ENCODE measurements around the gene SLC28A1. TPM values are rescaled to one million over a fixed set of nuclear protein-coding genes. Genes with fewer than 3 reads are reported as not detected.

Gene SLC28A1
- total RNA-seq, 2 donors from 2014 or later = not detected

DNA sequence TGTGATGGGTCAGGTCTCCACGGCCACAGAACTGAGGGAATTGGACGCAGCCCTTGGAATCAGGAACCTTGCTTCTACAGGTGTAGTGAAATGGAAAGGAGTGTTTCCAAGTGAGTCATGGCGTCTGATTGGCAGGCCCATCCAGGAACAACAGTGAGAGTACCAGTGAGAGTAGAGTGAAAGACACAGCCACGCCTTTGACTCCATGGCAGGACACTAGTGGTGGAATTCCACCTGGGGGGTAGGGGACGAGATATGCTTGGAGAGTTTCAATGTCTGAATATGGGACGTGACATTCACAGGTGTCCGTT is 3.0 kb upstream of the SLC28A1 start:
- DNase-seq = no peak
- H3K36me3 Mint-ChIP-seq (ENCODE audit: low read depth) = peaks cover 2% of the 10 kb centered on the region
- peaks cover 5% of the 10 kb centered on the region for H3K4me1 Mint-ChIP-seq
- H3K9me3 ChIP-seq (ENCODE audit: control insufficient read depth, low read length, poor library complexity, severe bottlenecking) = no peaks in the 10 kb centered on the region
- no peak overlapping the region for H3K27ac Mint-ChIP-seq
- H3K27me3 Mint-ChIP-seq = peaks cover 15% of the 10 kb centered on the region
- no peak overlapping the region for H3K4me3 Mint-ChIP-seq
- no peak for ATAC-seq

DNA sequence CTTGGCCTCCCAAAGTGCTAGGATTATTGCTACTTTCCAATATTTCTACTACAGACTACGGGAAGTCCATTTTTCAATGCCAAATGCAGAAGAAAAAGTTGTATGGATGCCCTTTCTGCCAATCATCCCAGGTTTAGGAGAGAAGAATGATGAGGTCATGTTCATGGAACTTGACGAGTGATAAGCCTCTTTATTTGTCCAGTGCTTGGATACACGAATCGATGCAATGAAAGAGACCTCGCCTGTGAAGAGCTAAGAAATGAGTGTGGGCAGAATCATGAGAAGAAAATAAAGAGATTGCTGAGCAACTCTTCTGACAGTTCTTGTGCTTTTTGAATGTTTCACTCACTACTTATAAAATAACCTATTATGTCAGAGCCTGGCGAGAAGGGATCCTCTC is 996 bp upstream of the SLC28A1 start:
- peaks cover 15% of the 10 kb centered on the region for H3K27me3 Mint-ChIP-seq
- ATAC-seq = no peak
- no peak for DNase-seq

DNA sequence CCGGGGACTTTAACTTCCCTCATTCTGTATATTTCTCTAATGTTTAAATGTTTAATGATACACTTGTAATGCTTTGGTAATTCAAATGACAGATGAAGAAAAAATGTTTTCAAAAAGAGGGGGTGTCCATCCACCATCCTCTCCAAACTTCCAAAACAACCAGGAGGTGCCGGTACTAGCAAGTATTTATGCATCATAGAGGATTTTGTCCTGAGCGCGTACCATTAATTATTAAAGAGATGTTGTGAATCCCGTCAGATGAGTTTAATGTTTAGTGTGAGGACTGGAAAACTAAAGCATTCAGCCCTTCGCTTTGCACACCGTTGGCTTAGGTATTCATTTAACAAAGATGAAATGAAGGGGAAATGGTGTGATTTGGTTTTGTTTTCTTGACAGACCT is 1.3 kb downstream of the SLC28A1 start:
- Mint-ChIP-seq H3K27me3 (peaks cover 5% of the 10 kb centered on the region), H3K4me3 (no peak overlapping the region), H3K4me1 (peaks cover 4% of the 10 kb centered on the region), H3K36me3 (ENCODE audit: low read depth) (peaks cover 2% of the 10 kb centered on the region), H3K27ac (no peak overlapping the region)
- H3K9me3 ChIP-seq (ENCODE audit: control insufficient read depth, low read length, poor library complexity, severe bottlenecking) = no peaks in the 10 kb centered on the region
- ATAC-seq = no peak
- DNase-seq = no peak

More for the DNA sequence above, 996 bp upstream of the SLC28A1 start:
- no peaks in the 10 kb centered on the region for H3K9me3 ChIP-seq (ENCODE audit: control insufficient read depth, low read length, poor library complexity, severe bottlenecking)
- Mint-ChIP-seq H3K36me3 (ENCODE audit: low read depth) (peaks cover 2% of the 10 kb centered on the region), H3K27ac (no peak overlapping the region), H3K4me1 (peaks cover 2% of the 10 kb centered on the region), H3K4me3 (no peak overlapping the region)

DNA sequence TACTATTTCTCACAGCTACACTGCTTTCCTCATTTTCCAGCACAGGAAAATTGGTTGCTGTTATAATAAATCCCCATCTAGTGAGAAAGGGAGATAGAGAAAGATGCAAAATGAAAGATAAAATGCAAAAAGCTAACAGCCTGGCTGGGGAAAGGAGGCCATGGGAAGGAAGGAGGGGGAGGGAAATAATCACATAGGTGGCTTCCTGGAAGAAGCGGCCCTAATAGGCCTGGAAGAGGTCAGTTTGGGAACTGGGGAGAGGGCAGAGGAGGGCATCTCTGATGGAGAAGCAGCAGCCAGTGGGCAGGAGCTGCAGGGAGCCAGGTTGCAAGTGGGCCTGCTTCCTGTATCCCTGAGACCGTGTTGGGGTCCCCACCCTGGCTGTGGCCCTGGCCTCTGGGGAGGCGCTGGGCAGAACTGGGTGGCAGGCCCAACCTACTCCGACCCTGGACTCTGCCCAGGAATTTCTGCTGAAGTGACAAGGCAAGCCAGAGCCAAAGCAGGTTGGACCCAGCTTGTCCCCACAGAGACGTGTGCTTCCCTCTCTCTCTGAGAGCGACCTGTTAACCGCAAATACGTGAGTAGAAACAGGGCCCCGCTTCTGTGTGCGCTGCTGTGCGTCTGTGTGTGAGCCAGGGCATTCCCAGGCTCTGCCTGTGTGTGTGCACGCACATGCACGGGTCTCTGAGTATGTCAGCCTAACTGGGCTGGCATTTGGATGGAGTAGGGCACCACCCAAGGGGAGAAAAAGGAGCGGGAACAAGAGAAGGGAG is 1.9 kb downstream of the SLC28A1 start:
- no peak for ATAC-seq
- Mint-ChIP-seq H3K27ac (no peak overlapping the region), H3K4me1 (peaks cover 5% of the 10 kb centered on the region), H3K4me3 (no peak overlapping the region), H3K36me3 (ENCODE audit: low read depth) (peaks cover 5% of the 10 kb centered on the region), H3K27me3 (peaks cover 8% of the 10 kb centered on the region)
- H3K9me3 ChIP-seq (ENCODE audit: control insufficient read depth, low read length, poor library complexity, severe bottlenecking) = no peaks in the 10 kb centered on the region
- no peak for DNase-seq

DNA sequence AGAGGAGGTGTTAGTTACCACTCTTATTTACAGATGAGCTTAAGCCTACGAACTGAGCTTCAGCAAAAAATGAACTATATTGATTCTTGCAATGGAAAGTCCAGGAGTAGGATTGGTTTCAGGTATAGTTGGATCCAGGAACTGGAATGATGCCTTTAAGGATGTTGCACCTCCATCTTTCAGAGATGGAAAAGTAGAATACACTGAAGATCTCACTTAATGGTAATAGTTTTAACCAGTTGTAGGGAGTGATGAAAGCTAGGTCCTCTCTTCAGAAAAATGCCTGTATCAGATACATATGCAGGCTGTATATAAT is 2.5 kb downstream of the SLC28A1 start:
- Mint-ChIP-seq H3K4me3 (no peak overlapping the region), H3K36me3 (ENCODE audit: low read depth) (peaks cover 8% of the 10 kb centered on the region), H3K27ac (no peak overlapping the region), H3K4me1 (peaks cover 5% of the 10 kb centered on the region), H3K27me3 (peaks cover 13% of the 10 kb centered on the region)
- no peaks in the 10 kb centered on the region for H3K9me3 ChIP-seq (ENCODE audit: control insufficient read depth, low read length, poor library complexity, severe bottlenecking)
- ATAC-seq = no peak
- DNase-seq = no peak

DNA sequence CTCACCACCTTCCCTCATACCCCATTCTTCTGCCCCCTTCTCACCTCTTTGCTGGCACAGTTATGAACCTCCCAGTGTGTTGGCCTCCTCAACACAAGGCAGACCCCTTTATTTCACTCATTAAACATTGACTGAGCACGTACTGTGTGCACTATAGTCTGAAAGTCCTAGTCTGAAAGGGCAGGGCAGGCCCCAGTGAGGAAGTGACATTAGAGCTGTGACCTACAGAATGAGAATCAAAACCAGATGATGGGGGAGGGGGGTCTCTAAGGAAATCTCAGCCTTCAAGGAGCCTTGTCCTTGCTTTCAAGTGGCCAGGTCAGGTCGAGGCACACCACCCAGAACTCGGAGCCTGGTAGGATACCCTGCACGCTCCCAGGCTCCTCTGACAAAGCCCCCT is 3.5 kb downstream of the SLC28A1 start:
- ATAC-seq = no peak
- peaks cover 5% of the 10 kb centered on the region for H3K4me1 Mint-ChIP-seq
- peaks cover 13% of the 10 kb centered on the region for H3K27me3 Mint-ChIP-seq
- H3K9me3 ChIP-seq (ENCODE audit: control insufficient read depth, low read length, poor library complexity, severe bottlenecking) = no peaks in the 10 kb centered on the region
- no peak for DNase-seq
- no peak overlapping the region for H3K27ac Mint-ChIP-seq
- H3K4me3 Mint-ChIP-seq = no peak overlapping the region
- H3K36me3 Mint-ChIP-seq (ENCODE audit: low read depth) = peaks cover 8% of the 10 kb centered on the region

DNA sequence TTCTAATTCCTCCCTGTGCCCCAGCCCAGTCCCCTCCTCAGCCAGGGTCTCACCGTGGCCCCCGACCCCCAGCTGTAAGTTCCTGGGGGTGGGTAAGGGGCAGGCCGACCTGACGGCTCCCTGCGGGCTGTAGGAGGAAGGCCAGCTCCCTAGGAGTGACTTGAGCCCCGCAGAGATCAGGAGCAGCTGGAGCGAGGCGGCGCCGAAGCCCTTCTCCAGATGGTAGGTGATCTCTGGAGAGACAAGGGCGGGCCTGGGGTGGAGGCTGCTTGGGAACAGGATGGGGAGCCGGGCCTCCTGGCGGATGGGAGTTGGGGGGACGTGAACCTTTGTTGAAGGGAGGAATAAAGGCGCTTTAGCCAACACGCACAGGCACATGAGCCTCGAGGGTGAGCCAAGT is 4.2 kb downstream of the SLC28A1 start:
- Mint-ChIP-seq H3K4me1 (peaks cover 5% of the 10 kb centered on the region), H3K27ac (no peak overlapping the region), H3K36me3 (ENCODE audit: low read depth) (peaks cover 10% of the 10 kb centered on the region), H3K27me3 (peaks cover 16% of the 10 kb centered on the region), H3K4me3 (no peak overlapping the region)
- ATAC-seq (no peak), DNase-seq (no peak)
- H3K9me3 ChIP-seq (ENCODE audit: control insufficient read depth, low read length, poor library complexity, severe bottlenecking) = no peaks in the 10 kb centered on the region

DNA sequence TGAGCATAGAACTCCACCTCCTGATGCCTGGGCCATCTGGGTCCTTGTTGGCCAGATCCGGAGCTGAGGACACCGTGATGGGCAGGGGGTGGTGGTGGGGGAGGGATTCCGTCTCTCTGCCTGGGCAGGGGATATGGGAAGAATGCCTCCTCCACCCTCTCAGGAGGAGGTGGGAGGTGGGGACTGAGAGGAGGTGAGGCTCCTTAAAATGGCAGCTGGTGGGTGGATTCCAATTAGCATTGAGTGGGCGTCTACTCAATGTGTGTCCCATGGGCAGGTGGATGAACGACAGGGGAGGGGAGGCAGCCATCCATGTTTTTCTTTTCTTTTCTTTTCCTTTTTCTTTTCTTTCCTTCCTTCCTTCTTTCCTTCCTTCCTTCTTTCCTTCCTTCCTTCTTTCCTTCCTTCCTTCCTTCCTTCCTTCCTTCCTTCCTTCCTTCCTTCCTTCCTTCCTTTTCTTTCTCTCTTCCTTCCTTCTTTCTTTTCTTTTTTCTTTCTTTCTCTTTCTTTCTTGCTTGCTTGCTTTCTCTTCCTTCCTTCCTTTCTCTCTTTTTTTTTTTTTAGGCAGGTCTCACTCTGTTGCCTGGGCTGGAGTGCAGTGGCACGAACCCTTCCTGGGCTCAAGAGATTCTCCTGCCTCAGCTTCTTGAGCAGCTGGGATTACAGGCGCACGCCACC is 5.0 kb downstream of the SLC28A1 start:
- Mint-ChIP-seq H3K27me3 (peaks cover 16% of the 10 kb centered on the region), H3K36me3 (ENCODE audit: low read depth) (peaks cover 11% of the 10 kb centered on the region), H3K27ac (no peak overlapping the region), H3K4me1 (peaks cover 5% of the 10 kb centered on the region), H3K4me3 (no peak overlapping the region)
- DNase-seq = no peak
- no peak for ATAC-seq
- no peaks in the 10 kb centered on the region for H3K9me3 ChIP-seq (ENCODE audit: control insufficient read depth, low read length, poor library complexity, severe bottlenecking)

DNA sequence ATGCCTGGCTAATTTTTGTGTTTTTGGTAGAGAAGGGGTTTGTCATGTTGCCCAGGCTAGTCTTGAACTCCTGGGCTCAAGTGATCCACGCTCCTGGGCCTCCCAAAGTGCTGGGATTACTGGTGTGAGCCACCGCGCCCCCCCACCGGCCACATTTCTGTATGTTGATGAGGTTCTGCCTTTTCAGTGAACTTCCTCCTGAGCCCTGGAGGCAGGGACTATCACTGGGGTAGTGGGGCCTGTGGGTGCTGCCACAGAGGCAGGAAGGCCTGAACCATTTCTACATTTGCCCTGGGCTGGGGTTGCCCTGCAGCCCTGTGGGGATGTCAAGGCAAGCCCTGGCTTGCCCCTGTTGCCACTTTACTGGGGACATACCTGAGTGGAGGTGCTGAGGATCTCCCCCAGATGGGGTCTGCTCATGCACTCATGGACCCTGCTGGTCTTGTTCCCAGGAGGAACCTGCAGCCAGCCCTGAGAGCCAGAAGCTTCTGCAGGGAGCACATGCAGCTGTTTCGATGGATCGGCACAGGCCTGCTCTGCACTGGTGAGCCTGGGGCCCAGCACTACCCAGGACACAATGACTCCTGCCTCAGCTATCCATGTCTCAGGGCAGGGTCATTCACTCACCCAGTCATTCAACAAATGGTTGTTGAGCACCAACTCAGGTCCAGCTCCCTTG is 5.7 kb downstream of the SLC28A1 start:
- Mint-ChIP-seq H3K27me3 (peaks cover 14% of the 10 kb centered on the region), H3K36me3 (ENCODE audit: low read depth) (peaks cover 11% of the 10 kb centered on the region), H3K27ac (no peak overlapping the region), H3K4me1 (peaks cover 5% of the 10 kb centered on the region), H3K4me3 (no peak overlapping the region)
- no peaks in the 10 kb centered on the region for H3K9me3 ChIP-seq (ENCODE audit: control insufficient read depth, low read length, poor library complexity, severe bottlenecking)
- DNase-seq = no peak
- no peak for ATAC-seq

DNA sequence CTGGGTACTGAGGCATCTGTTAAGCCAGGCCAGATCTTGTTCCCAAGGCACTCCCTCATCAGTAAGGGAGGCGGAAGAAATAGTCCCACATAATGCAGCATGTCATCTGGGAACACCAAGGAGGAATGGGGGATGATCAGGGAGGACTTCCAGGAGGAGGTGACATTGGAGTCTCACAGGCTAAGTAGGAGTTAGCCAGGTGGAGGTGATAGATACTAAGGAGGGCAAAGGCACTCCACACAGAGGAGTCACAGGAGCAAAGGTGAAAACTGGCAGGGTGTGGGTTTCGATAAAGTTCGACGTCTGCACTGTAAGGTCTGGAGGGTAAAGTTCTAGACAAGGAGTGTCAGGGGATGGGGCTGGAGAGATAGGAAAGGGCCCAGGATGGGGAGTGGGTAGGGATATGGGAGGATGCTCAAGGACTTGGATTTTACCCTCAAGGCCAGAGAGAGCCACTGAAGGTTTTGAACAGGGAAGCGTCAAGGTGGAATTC is 6.3 kb downstream of the SLC28A1 start:
- peaks cover 5% of the 10 kb centered on the region for H3K4me1 Mint-ChIP-seq

DNA sequence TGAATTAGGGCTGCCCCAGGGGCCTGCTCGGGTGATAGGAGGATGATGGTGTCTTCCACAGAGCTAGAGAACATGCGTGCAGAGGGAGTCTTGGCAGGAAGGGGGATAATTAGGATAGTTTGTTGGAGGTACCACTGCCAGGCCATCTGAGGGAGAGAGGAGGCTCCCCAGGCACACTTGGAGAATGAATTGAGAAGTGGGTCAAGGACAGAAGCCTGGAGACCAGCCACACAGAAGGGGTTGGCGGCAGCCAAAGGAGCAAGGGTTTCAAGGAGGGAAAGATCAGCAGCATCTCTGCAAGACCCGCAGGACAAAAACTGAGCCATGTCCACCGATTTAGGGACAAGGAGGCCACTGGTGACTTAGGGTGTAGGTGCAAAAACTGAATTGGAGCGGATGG is 6.9 kb downstream of the SLC28A1 start:
- Mint-ChIP-seq H3K27ac (no peak overlapping the region), H3K4me1 (peaks cover 5% of the 10 kb centered on the region), H3K27me3 (peaks cover 14% of the 10 kb centered on the region)

More for the DNA sequence above, 6.3 kb downstream of the SLC28A1 start:
- ATAC-seq (no peak), DNase-seq (no peak)
- Mint-ChIP-seq H3K27ac (no peak overlapping the region), H3K27me3 (peaks cover 14% of the 10 kb centered on the region), H3K36me3 (ENCODE audit: low read depth) (peaks cover 11% of the 10 kb centered on the region), H3K4me3 (no peak overlapping the region)
- no peaks in the 10 kb centered on the region for H3K9me3 ChIP-seq (ENCODE audit: control insufficient read depth, low read length, poor library complexity, severe bottlenecking)

DNA sequence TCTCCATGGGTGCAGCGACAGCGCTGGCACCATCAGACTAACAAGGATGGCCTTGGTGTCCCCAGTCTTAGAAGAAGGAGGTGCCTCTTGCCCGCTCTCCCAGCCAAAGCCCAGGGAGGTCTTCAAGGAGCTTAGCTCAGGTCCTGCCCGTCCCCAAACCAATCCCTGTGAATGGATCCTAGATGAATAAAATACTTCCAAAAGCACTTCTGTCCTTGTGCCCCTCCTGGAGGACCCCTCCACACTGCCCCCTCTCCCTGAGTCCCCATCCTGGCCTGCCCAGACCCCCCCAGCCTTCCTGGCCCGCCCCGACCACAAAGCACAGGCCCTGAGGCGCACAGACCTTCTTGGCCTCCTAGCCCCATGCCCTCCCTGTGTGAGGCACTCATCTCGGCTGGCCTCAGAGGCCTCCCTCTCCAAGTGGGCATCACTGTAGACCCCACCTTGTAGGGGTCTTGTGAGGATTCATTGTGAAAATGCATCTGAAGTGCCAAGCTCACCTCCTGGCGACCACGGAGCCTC is 8.4 kb downstream of the SLC28A1 start:
- H3K9me3 ChIP-seq (ENCODE audit: control insufficient read depth, low read length, poor library complexity, severe bottlenecking) = no peaks in the 10 kb centered on the region
- H3K27ac Mint-ChIP-seq = no peak overlapping the region
- H3K27me3 Mint-ChIP-seq = peaks cover 14% of the 10 kb centered on the region
- ATAC-seq (no peak), DNase-seq (no peak)
- H3K4me3 Mint-ChIP-seq = no peak overlapping the region
- H3K4me1 Mint-ChIP-seq = peaks cover 5% of the 10 kb centered on the region
- peaks cover 11% of the 10 kb centered on the region for H3K36me3 Mint-ChIP-seq (ENCODE audit: low read depth)

More for the DNA sequence above, 6.9 kb downstream of the SLC28A1 start:
- no peak overlapping the region for H3K4me3 Mint-ChIP-seq
- no peak for DNase-seq
- peaks cover 11% of the 10 kb centered on the region for H3K36me3 Mint-ChIP-seq (ENCODE audit: low read depth)
- H3K9me3 ChIP-seq (ENCODE audit: control insufficient read depth, low read length, poor library complexity, severe bottlenecking) = no peaks in the 10 kb centered on the region
- no peak for ATAC-seq

DNA sequence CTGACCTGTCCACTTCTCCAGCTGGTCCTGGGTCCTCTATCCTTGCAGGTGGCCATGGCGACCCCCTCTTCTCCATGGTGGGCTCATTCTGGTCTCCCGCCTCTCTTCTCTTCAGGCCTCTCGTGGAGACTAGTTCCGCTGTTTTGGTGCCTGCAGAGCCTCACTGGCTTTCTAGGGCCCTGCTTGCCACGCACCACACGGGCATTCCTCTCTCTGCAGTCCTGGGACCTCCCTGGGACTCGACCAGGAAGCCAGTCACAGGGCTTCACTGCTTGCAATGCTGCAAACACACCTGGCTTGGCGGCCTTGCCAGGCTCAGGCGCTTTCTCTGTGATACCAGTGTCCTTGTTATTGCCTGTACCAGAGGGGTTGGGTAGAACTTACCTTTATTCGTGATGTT is 9.1 kb downstream of the SLC28A1 start:
- no peaks in the 10 kb centered on the region for H3K9me3 ChIP-seq (ENCODE audit: control insufficient read depth, low read length, poor library complexity, severe bottlenecking)
- Mint-ChIP-seq H3K4me1 (peaks cover 5% of the 10 kb centered on the region), H3K36me3 (ENCODE audit: low read depth) (peaks cover 11% of the 10 kb centered on the region), H3K27me3 (peaks cover 17% of the 10 kb centered on the region), H3K4me3 (no peak overlapping the region), H3K27ac (peak overlapping the region; percentile 45)
- ATAC-seq (no peak), DNase-seq (no peak)
